ENCODE measurements around the gene S100A13. TPM values are rescaled to one million over a fixed set of nuclear protein-coding genes. Genes with fewer than 3 reads are reported as not detected.

The S100A13 gene
- total and polyA plus RNA-seq, 10 of the 15 experiments (the other 5 are each of a cell fraction or from before 2014, with no cell fraction given), result 5.7 to 30.9 (median 9.1) TPM

DNA sequence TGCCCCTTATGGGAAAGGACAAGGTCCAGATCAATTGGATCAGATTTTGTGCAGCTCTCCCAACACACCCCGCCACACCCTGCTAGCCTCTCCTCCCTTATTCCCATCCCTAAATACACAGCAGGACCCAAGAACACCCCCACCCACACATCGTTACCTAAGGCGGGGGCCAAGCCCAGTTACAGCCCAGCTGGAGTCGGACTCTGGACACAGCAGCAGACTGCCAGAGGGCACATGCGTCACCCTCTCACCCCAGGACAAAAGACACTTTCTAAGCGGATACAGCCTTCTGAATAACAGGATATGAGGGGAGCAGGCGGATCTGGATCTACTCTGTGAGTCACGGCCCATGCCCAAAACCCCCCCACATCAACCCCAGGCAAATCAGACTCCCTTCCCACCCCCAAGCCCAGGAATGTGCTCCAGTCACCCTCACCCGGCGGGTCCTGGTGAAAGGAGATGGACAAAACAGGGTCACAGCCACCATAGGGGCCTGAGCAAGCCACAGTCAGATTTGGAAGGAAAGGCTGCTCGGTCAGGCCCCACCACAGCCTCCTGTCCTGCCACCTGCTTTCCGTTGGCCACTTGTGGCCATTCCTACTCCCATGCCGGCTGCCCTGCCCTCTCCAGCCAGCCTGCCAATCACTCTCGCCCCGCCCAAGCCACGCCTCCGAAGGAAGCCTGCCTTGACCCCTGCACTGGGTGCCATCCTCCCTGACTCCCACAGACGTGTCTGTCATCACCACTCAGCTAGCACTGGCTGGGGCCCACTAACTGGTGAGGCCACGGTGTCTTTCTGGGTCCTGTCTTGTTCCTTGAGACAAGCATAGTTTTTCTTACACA is 18.3 kb downstream of the S100A13 start:
- Histone ChIP-seq H3K9me3 (replicated peaks; ENCODE audit: control insufficient read depth, insufficient read depth, low read length) (no peaks in the 10 kb centered on the region), H3K4me2 (ENCODE audit: control insufficient read depth, insufficient read depth) (no peak overlapping the region), H3K79me2 (ENCODE audit: control insufficient read depth, insufficient read depth, low read length) (no peaks in the 10 kb centered on the region), H4K20me1 (ENCODE audit: control insufficient read depth, insufficient read depth) (no peaks in the 10 kb centered on the region), H3K27ac (ENCODE audit: control insufficient read depth, insufficient read depth) (no peak overlapping the region), H3K36me3 (ENCODE audit: control insufficient read depth in 2 of 2, insufficient read depth in 2 of 2, low read length in 1 of 2) (no peaks in the 10 kb centered on the region), H3K9ac (ENCODE audit: control insufficient read depth, insufficient read depth, low read length) (no peak overlapping the region), H3K4me1 (ENCODE audit: control insufficient read depth, insufficient read depth, low read length) (no peaks in the 10 kb centered on the region), H3K4me3 (no peak overlapping the region), H3K27me3 (replicated peaks in 1 of 2; ENCODE audit: control insufficient read depth in 2 of 2, insufficient read depth in 2 of 2, low read length in 1 of 2) (no peaks in the 10 kb centered on the region), H2AFZ (ENCODE audit: control insufficient read depth, low read depth, low read length) (no peak overlapping the region)
- SMC1A ChIA-PET (ENCODE audit: uncharacterized antibody, unreplicated experiment), result no interaction called here
- ATAC-seq (peak; percentile 66), DNase-seq (ENCODE audit: low read depth, low spot score) (no peak), FAIRE-seq (no peak)
- in situ Hi-C loops (cut with MboI) (no loop called here), intact Hi-C loops (cut with micrococcal nuclease; ENCODE audit: unreplicated experiment) (no loop called here)
- POLR2A ChIA-PET, result no interaction called here
- RAD21 ChIA-PET (ENCODE audit: unreplicated experiment), result interaction anchor here (0.6 kb wide), 1 partner anchor 153 kb away, joined by 3 read pairs; no protein-coding TSS in a partner anchor
- TF ChIP-seq PKNOX1 (IDR thresholded peaks at IDR 0.05) (peak; percentile 77), TAF1 (IDR thresholded peaks at IDR 0.05; ENCODE audit: borderline replicate concordance, low read depth, low read length) (no peak), ZSCAN29 (IDR thresholded peaks at IDR 0.05) (no peak), BCLAF1 (IDR thresholded peaks at IDR 0.05) (no peak), PBX3 (IDR thresholded peaks at IDR 0.05; ENCODE audit: insufficient replicate concordance, low read depth, low read length) (peak; percentile 45), NFXL1 (IDR thresholded peaks at IDR 0.05; ENCODE audit: borderline replicate concordance) (no peak)
- BruUV-seq (replicated peaks), result no TSS peak
- 44% methylated on average over 19 of the region's 19 CpGs for WGBS (ENCODE audit: insufficient coverage, insufficient replicate concordance, low lambda C conversion rate, missing lambda C conversion rate)
- CTCF ChIA-PET, result interaction anchor here (2.1 kb wide), 1 partner anchor 41 kb away, joined by 7 read pairs; no protein-coding TSS in a partner anchor
